NB4 (cell line): ENCODE results near the gene ZFYVE28.
"Not testable (repeated sequence)": the region's sequence is repeated elsewhere in the genome, so short reads cannot be mapped to it uniquely, and the experiment has no call there.

Experiments used
- DNase-seq: peaks from one replicate; pipeline ENCODE4 v3.0.0; 2010; ENCODE audit warnings: low read depth
- H3K4me3 ChIP-seq: one replicate; pipeline ENCODE4 v1.5.1; 2011; ENCODE audit warnings: mild to moderate bottlenecking, low read depth, low read length, moderate library complexity
- CTCF ChIP-seq: IDR thresholded peaks from one replicate; pipeline ENCODE4 v1.5.1; 2012; ENCODE audit warnings: low read depth, low read length
- MAX ChIP-seq: IDR thresholded peaks from 2 replicates; pipeline ENCODE4 v1.6.1; 2011; ENCODE audit warnings: low read depth, low read length
- MYC ChIP-seq: IDR thresholded peaks from 2 replicates; pipeline ENCODE4 v1.6.1; 2011; ENCODE audit warnings: low read depth, low read length
- POLR2A ChIP-seq: IDR thresholded peaks from 2 replicates; pipeline ENCODE4 v1.6.1; 2011; ENCODE audit warnings: mild to moderate bottlenecking; ENCODE audit not compliant: insufficient read length; ENCODE audit errors: extremely low read depth

The ZFYVE28 gene

GRCh38 chr4:2384245-2384644 is 34.2 kb downstream of the ZFYVE28 start:
- DNase-seq, result no peak
- TF ChIP-seq POLR2A (no peak), CTCF (no peak), MYC (no peak), MAX (no peak)
- no peak overlapping the region for H3K4me3 ChIP-seq

- no peak for TF ChIP-seq POLR2A
- no peak for TF ChIP-seq MAX
- TF ChIP-seq MYC, result no peak
- no peak for TF ChIP-seq CTCF
- DNase-seq, result no peak
- H3K4me3 ChIP-seq, result no peak overlapping the region
Observed at GRCh38 chr4:2383760-2384159, 34.7 kb downstream of the ZFYVE28 start.

GRCh38 chr4:2383220-2383631 is 35.2 kb downstream of the ZFYVE28 start:
- DNase-seq, result peak; percentile 54
- not testable (repeated sequence) for H3K4me3 ChIP-seq

GRCh38 chr4:2382769-2383202 is 35.7 kb downstream of the ZFYVE28 start:
- H3K4me3 ChIP-seq, result not testable (repeated sequence)
- peak; percentile 54 for DNase-seq

- DNase-seq, H3K4me3 ChIP-seq: not testable (repeated sequence)
Observed at GRCh38 chr4:2380589-2380988, 37.9 kb downstream of the ZFYVE28 start.

GRCh38 chr4:2378898-2379297 is 39.5 kb downstream of the ZFYVE28 start:
- H3K4me3 ChIP-seq, result no peak overlapping the region
- no peak for TF ChIP-seq MAX
- TF ChIP-seq CTCF, result no peak
- no peak for TF ChIP-seq MYC
- TF ChIP-seq POLR2A, result no peak
- no peak for DNase-seq

- DNase-seq, result no peak
- H3K4me3 ChIP-seq, result no peak overlapping the region
- TF ChIP-seq MAX, result no peak
- no peak for TF ChIP-seq POLR2A
- TF ChIP-seq MYC, result no peak
- no peak for TF ChIP-seq CTCF
Observed at GRCh38 chr4:2378401-2378800, 40.0 kb downstream of the ZFYVE28 start.

GRCh38 chr4:2377241-2377640 is 41.2 kb downstream of the ZFYVE28 start:
- TF ChIP-seq MYC (no peak), MAX (no peak), CTCF (no peak), POLR2A (no peak)
- no peak overlapping the region for H3K4me3 ChIP-seq
- DNase-seq, result no peak
